Measurements from ENCODE around the gene RFTN1.
A peak's percentile ranks its signal among the peaks of the same experiment; 100 is the strongest.

The RFTN1 gene

GRCh38 chr3:16513141-16514020 lies at the start of gene RFTN1:
Gene RFTN1, minus strand, starts transcription at chr3:16513699. Its CDS starts 19,830 bp downstream, at chr3:16493869.
- DNase-seq, result peak; percentile 12 to 32 (median 17)

GRCh38 chr3:16559653-16560365 lies 46.3 kb upstream of the RFTN1 start:
- DNase-seq, result no peak

GRCh38 chr3:16554126-16554525 lies 40.6 kb upstream of the RFTN1 start:
- DNase-seq, result no peak

- DNase-seq, result no peak
Measured at GRCh38 chr3:16552757-16553156, 39.3 kb upstream of the RFTN1 start.

DNA sequence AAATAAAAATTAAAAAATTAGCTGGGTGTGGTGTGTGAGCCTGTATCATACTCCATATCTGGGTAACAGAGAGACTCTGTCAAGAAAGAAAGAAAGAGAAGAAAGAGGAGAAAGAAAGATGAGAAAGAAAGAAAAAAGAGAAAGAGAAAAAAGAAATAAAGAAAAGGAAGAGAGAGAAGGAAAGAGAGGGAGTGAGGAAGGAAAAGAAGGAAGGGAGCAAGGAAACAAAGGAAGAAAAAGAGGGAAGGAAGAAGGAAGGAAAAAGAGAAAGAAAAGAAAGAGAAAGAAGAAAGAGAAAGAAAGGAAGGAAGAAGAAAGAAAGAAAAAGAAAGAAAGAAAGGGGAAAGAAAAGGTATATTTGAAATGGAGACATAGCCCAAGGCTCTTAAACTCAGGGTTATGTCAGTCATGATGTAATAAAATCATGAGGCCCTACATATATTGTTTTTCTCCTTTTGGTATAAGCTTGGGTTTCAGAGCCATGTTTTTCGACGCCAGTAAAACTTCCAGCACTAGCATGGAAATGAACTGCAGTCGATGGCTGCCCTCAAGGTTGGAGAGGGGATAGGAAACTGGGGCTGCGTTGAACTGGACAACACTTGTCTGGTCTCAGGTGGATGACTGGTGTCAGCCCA lies 38.0 kb upstream of the RFTN1 start:
- no peak for DNase-seq

- peak; percentile 30 to 60 (median 38) for DNase-seq
Measured at GRCh38 chr3:16550676-16551341, 37.3 kb upstream of the RFTN1 start.

DNA sequence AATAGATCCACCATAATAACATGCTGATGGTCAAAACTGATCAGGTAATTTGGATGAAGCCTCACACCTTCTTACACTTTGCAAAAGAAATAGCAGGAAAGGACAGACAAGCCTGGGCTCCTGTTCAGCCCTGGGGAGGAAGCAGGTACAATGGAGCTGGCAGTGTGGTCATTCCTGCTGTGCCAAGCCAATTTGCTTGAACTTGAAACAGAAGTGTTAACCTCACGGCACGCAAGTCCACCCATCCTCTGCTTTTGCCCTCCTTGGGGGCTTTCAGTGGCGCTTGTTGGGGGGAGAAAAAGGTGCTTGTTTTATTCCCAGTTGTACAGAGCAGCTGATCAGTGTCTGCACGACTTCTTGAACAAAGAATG lies 36.8 kb upstream of the RFTN1 start:
- no peak for DNase-seq

DNA sequence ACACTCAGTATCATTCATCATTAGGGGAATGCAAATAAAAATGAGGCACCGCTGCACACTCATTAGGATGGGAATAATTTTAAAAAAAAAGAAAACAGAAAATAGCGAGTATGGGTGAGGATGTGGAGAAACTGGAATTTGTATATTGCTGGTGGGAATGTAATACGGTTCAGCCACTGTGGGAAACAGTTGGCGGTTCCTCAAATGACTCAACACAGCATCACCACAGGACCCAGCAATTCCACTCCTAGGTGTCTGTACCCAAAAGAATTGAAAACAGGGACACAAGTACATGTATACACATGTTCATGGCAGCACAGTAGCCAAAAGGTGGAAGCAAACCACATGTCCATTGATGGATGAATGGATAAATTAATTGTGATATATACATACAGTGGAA lies 35.2 kb upstream of the RFTN1 start:
- DNase-seq, result no peak

DNA sequence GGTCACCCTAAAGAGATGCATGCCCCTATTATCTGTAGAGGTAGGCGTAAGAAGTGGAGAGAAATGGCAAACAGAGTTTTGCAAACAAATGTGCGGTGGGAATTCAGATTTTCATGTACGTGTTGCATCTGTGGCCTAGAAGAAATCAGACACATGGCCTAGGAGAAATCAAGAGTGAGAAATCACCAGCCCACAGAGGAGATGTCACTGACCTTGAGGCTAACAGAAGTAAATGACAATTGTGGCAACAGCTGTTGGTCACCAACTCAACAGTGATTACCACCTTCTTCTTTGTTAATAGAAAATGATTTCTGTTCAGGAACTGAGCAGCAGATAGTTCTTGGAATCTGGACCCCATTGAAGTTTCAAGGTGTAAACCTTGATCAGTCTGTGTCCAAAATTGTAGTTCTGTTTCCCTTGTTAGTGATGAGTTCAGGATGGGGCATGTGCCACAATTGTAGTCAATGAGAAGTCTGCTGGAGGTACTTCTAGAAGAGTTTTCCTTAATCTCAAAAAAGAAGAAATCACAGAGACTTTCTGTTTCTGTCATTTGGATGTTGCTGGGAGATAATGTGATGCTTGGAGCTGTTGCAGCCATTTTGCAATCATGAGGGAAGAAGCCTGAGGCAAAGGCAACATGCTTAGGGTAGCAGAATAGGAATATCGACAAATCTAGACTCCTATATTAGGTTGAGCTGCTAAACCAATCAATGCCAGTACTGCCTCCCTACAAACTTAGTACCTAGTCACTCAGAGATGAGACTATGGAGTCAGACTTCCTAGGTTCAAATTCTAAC lies 34.3 kb upstream of the RFTN1 start:
- no peak for DNase-seq

DNA sequence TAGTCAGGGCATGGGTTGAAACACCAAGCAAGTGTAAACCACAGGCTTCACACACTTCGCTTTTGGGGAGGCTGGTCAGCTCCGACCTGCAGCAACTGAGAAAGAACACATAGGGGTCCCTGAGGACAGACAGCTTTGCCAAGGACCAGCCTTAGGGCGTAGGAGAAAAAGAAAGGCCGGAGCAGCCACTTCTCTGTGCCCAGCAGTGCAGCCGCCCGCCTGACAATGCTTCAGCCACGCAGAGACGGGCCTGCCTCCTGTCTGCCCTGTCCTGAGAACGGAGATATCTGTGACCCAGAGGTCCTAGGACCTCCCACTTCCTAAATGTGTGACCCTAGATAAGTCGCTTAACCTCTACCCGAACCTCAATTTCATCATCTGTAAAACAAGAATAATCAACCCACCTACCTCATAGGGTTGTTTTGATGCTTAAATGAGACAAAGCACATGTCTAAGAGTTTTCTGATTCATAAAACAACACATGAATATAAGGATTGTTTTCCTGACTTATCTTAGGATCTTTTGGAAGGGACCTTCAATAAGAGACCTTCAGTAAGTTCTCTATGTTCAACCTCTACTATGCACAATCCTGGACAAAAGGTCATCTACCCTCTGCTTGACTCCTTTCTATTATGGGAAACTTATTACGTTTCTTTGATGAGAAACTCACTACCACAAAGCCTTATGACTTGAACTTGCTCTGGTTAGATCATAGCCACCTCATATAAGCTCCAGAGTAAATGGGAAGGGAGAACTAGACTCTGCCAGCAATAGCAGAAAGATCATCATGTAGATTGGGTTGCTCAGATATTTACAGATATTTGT lies 32.9 kb upstream of the RFTN1 start:
- no peak for DNase-seq

DNA sequence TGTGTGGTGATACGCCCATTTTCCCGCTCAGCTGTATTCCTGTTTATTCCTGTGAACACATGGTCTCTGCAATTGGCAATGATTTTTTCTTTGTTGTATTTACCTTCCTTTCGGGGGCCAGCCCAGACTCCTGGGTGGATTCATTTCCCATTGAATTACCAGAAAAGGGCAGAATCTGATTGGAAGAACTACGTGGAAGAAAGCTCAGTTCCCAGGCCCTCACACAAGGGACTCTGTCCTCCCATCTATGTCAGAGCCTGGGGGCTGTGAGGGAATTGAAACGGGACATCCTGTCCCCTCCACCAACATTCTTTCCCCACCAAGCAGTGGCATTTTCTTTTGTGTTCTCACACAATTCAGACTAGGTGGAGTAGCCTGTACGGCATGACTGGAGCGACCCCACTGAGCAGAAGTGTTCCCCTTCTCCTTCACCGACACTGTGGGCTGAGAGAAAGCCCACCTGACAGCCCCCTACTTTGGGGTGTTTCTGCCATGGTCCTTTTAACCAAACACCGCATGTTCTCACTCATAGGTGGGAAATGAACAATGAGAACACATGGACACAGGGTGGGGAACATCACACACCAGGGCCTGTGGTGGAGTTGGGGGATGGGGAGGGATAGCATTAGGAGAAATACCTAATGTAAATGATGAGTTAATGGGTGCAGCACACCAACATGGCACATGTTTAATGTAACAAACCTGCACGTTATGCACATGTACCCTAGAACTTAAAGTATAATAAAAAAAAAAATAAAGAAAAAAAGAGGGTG lies 32.1 kb upstream of the RFTN1 start:
- DNase-seq, result no peak

DNA sequence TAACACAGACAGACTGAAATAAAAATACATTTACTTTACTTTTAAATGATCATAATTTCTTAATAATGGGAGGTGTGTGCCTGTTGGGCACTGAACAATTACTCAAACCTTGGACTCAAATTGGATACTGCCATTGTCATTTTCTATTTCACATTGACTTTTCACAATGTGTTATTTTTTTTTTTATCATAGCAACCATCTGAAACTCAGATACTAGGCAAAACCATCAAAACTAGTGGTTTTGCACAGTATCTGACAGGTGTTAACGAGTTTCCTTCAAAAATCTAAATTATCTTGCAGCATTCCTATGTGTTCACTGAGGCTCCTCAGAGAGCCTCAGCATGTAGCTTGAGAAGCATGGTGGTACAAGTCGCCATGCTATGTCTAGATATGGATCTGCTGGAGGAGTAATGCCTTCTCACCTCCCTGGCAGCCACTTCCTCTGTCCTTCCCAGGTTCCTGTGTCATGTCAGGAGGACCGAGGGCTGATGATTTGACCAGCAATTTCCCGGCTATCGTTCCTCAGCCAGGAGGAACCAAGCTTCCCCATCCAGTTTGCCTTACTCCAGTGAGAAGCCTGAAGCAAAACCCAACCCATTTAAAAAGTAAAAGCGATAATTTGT lies 29.9 kb upstream of the RFTN1 start:
- DNase-seq, result no peak

- no peak for DNase-seq
Measured at GRCh38 chr3:16538507-16538906, 25.0 kb upstream of the RFTN1 start.

GRCh38 chr3:16536996-16537395 lies 23.5 kb upstream of the RFTN1 start:
- no peak for DNase-seq

- DNase-seq, result no peak
Measured at GRCh38 chr3:16536344-16536663, 22.8 kb upstream of the RFTN1 start.

GRCh38 chr3:16534640-16535262 lies 21.3 kb upstream of the RFTN1 start:
- no peak for DNase-seq

- DNase-seq, result no peak
Measured at GRCh38 chr3:16533928-16534574, 20.6 kb upstream of the RFTN1 start.

DNA sequence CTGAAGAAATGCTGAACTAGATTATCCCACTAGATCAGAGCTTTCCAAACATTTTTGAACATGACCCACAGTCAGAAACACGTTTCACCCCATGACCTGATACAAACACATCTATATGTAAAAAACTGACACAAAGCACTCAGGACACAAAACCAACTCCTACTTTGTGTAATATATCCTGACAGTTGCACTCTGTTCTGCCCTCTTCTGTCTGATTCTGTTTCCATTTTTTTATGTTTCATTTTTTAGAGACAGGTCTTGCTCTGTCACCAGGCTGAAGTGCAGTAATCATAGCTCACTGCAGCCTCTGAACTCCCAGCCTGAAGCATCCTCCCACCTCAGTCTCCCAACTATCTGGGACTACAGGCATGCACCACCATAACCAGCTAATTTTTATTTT lies 15.8 kb upstream of the RFTN1 start:
- no peak for DNase-seq

DNA sequence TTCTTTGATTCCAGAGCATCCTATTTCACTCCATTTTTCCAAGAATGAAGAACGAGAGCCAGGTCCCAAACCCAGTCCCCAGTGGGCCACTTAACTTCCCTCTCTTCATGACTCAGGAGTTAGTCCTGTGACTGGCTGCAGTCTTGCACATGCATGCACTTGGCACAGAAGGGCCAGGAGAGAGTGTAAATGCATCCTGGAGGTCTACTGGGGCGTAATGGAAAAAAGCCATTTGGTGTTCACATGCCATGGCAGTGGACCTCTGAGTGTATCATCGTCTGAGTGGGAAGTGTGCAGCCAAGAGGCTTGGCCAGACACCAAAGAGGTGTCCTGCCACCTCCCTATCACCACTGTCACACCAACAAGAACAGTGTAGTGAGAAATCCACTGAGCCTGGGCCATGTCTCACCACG lies 15.1 kb upstream of the RFTN1 start:
- no peak for DNase-seq
